ENCODE results near the gene GLIS1. TPM values are rescaled to one million over a fixed set of nuclear protein-coding genes. Genes with fewer than 3 reads are reported as not detected.

GLIS1 gene
- polyA plus RNA-seq, 1 donor (not counting 4 experiments of a cell fraction or from before 2014, with no cell fraction given) = not detected

- H3K9ac ChIP-seq (ENCODE audit: control insufficient read depth, extremely low read depth, insufficient read depth, low read length) = no peak overlapping the region
- H3K27me3 ChIP-seq (ENCODE audit: control insufficient read depth, extremely low read depth, insufficient read depth, low read length) = peaks cover 8% of the 10 kb centered on the region
- H3K9me3 ChIP-seq (ENCODE audit: control insufficient read depth, low read depth, low read length) = no peaks in the 10 kb centered on the region
- H3K79me2 ChIP-seq (ENCODE audit: control insufficient read depth, insufficient read depth, low read length) = no peaks in the 10 kb centered on the region
- FAIRE-seq = no peak
- H3K9me1 ChIP-seq (ENCODE audit: control insufficient read depth, extremely low read depth, insufficient read depth, low read length) = no peaks in the 10 kb centered on the region
- no peaks in the 10 kb centered on the region for H3K36me3 ChIP-seq (ENCODE audit: control insufficient read depth in 2 of 2, extremely low read depth in 1 of 2, insufficient read depth in 2 of 2, low read length in 2 of 2)
- no peaks in the 10 kb centered on the region for H3K4me1 ChIP-seq (ENCODE audit: control insufficient read depth, extremely low read depth, insufficient read depth, low read length)
- no peak overlapping the region for H3K4me3 ChIP-seq (ENCODE audit: control insufficient read depth in 2 of 3, extremely low read depth in 1 of 3, insufficient read depth in 2 of 3, low read depth in 1 of 3, low read length in 3 of 3)
- H2AFZ ChIP-seq (ENCODE audit: control insufficient read depth, low read length) = no peak overlapping the region
- H3K27ac ChIP-seq (ENCODE audit: control insufficient read depth, insufficient read depth, low read length) = no peak overlapping the region
- no peak for DNase-seq (ENCODE audit: low read depth, low spot score)
- H4K20me1 ChIP-seq (ENCODE audit: control insufficient read depth, extremely low read depth, insufficient read depth, low read length) = no peaks in the 10 kb centered on the region
- H3K4me2 ChIP-seq (ENCODE audit: control insufficient read depth, extremely low read depth, insufficient read depth, low read depth, low read length) = no peak overlapping the region
- dilution Hi-C loops (cut with MboI; ENCODE audit: extremely low pct_ligation_motif_present, low sequenced_read_pairs) = no loop called here
- TF ChIP-seq EZH2 (IDR thresholded peaks at IDR 0.05; ENCODE audit: low read length) (no peak), CTCF (optimal IDR thresholded peaks at IDR 0.05 in 1 of 3, IDR thresholded peaks at IDR 0.05 in 1 of 3, conservative IDR thresholded peaks at IDR 0.05 in 1 of 3; ENCODE audit: extremely low read depth in 1 of 3, insufficient read depth in 2 of 3, low read length in 3 of 3) (no peak)
These were observed 268.0 kb downstream of the GLIS1 start for GRCh38 chr1:53471000-53471399.

DNA sequence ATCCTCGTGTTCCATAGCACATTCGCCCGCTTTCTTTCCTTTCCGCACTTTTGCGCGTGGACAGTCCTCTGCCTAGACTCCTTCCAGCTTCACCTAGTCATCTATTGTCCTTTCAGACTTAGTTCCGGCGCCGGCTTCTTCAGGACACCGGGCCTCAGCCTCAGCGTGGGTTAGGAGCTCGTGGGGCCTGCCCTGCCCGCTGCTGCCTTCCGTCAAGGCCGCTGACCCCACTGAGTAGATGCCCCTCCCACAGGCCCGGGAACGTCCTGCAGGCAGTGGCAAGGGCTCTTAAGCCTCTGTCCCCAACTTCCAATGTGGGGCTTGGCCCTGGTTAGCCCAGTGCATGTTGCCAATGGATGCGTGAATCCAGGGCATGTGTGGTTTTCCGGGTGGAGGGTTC, 268.4 kb downstream of the GLIS1 start:
- Histone ChIP-seq H4K20me1 (ENCODE audit: control insufficient read depth, extremely low read depth, insufficient read depth, low read length) (no peaks in the 10 kb centered on the region), H2AFZ (ENCODE audit: control insufficient read depth, low read length) (no peak overlapping the region), H3K9ac (ENCODE audit: control insufficient read depth, extremely low read depth, insufficient read depth, low read length) (no peak overlapping the region), H3K36me3 (ENCODE audit: control insufficient read depth in 2 of 2, extremely low read depth in 1 of 2, insufficient read depth in 2 of 2, low read length in 2 of 2) (no peaks in the 10 kb centered on the region), H3K27me3 (ENCODE audit: control insufficient read depth, extremely low read depth, insufficient read depth, low read length) (peaks cover 6% of the 10 kb centered on the region), H3K4me1 (ENCODE audit: control insufficient read depth, extremely low read depth, insufficient read depth, low read length) (no peaks in the 10 kb centered on the region), H3K4me3 (ENCODE audit: control insufficient read depth in 2 of 3, extremely low read depth in 1 of 3, insufficient read depth in 2 of 3, low read depth in 1 of 3, low read length in 3 of 3) (no peak overlapping the region), H3K9me1 (ENCODE audit: control insufficient read depth, extremely low read depth, insufficient read depth, low read length) (no peaks in the 10 kb centered on the region), H3K27ac (ENCODE audit: control insufficient read depth, insufficient read depth, low read length) (no peak overlapping the region), H3K79me2 (ENCODE audit: control insufficient read depth, insufficient read depth, low read length) (no peaks in the 10 kb centered on the region), H3K9me3 (ENCODE audit: control insufficient read depth, low read depth, low read length) (no peaks in the 10 kb centered on the region), H3K4me2 (ENCODE audit: control insufficient read depth, extremely low read depth, insufficient read depth, low read depth, low read length) (no peak overlapping the region)
- DNase-seq (ENCODE audit: low read depth, low spot score) (no peak), FAIRE-seq (no peak)
- TF ChIP-seq EZH2 (IDR thresholded peaks at IDR 0.05; ENCODE audit: low read length) = no peak
- TF ChIP-seq CTCF (optimal IDR thresholded peaks at IDR 0.05 in 1 of 3, IDR thresholded peaks at IDR 0.05 in 1 of 3, conservative IDR thresholded peaks at IDR 0.05 in 1 of 3; ENCODE audit: extremely low read depth in 1 of 3, insufficient read depth in 2 of 3, low read length in 3 of 3) = no peak
- dilution Hi-C loops (cut with MboI; ENCODE audit: extremely low pct_ligation_motif_present, low sequenced_read_pairs) = no loop called here

All from keratinocyte (primary cell).